Hepatocyte (in vitro differentiated cells): ENCODE results near the gene ADAM15. TPM values are rescaled to one million over a fixed set of nuclear protein-coding genes. Genes with fewer than 3 reads are reported as not detected.

Experiments used
- DNase-seq: peaks from one replicate; pipeline ENCODE4 v3.0.0-alpha.2; 2016; ENCODE audit warnings: low spot score
- H2AFZ ChIP-seq: fragments of 200-600 bp; sonication (generic); 2 replicates; pipeline ENCODE4 v1.6.0; 2016; ENCODE audit warnings: antibody characterized with exemption, mild to moderate bottlenecking
- H3K27ac ChIP-seq: fragments of 200-600 bp; sonication (generic); 2 replicates; pipeline ENCODE4 v1.5.1; 2016; ENCODE audit warnings: mild to moderate bottlenecking
- H3K27me3 ChIP-seq: fragments of 200-600 bp; sonication (generic); 2 replicates; pipeline ENCODE4 v1.6.1; 2016
- H3K36me3 ChIP-seq: fragments of 200-600 bp; sonication (generic); replicated peaks from 2 replicates; pipeline ENCODE4 v1.5.1; 2016; ENCODE audit warnings: low read depth; ENCODE audit not compliant: insufficient read depth
- H3K4me1 ChIP-seq: fragments of 200-600 bp; sonication (generic); 2 replicates; pipeline ENCODE4 v1.5.1; 2016; ENCODE audit warnings: mild to moderate bottlenecking, moderate library complexity; ENCODE audit not compliant: insufficient read depth
- H3K4me2 ChIP-seq: fragments of 200-600 bp; sonication (generic); 2 replicates; pipeline ENCODE4 v1.6.0; 2016
- H3K4me3 ChIP-seq: fragments of 200-600 bp; sonication (generic); 2 replicates; pipeline ENCODE4 v1.5.1; 2016; ENCODE audit warnings: mild to moderate bottlenecking
- H3K79me2 ChIP-seq: fragments of 200-600 bp; sonication (generic); 2 replicates; pipeline ENCODE4 v1.6.0; 2017; ENCODE audit warnings: mild to moderate bottlenecking
- H3K9me2 ChIP-seq: fragments of 200-600 bp; sonication (generic); replicated peaks from 2 replicates; pipeline ENCODE4 v1.6.0; 2017; ENCODE audit warnings: mild to moderate bottlenecking; ENCODE audit not compliant: insufficient read depth
- H3K9me3 ChIP-seq: fragments of 200-600 bp; sonication (generic); 2 replicates; pipeline ENCODE4 v1.5.1; 2016; ENCODE audit warnings: low read depth, mild to moderate bottlenecking
- H4K20me1 ChIP-seq: fragments of 200-600 bp; sonication (generic); 2 replicates; pipeline ENCODE4 v1.6.0; 2016; ENCODE audit warnings: mild to moderate bottlenecking; ENCODE audit not compliant: insufficient read depth, poor library complexity, severe bottlenecking
- EZH2 ChIP-seq: fragments of 200-600 bp; sonication (generic); IDR thresholded peaks from 2 replicates; pipeline ENCODE4 v1.6.1; 2016; ENCODE audit warnings: antibody characterized with exemption, mild to moderate bottlenecking, borderline replicate concordance
- EZH2phosphoT487 ChIP-seq: fragments of 200-600 bp; sonication (generic); IDR thresholded peaks from one replicate; pipeline ENCODE4 v1.6.1; 2018; ENCODE audit warnings: antibody characterized with exemption, mild to moderate bottlenecking, low read depth, moderate library complexity; ENCODE audit not compliant: unreplicated experiment, severe bottlenecking
- WGBS: methylation state at CpG from one replicate; pipeline ENCODE4 v1.1.6; 2016; ENCODE audit warnings: low lambda C conversion rate; ENCODE audit errors: missing lambda C conversion rate; 5-methylcytosine and 5-hydroxymethylcytosine counted together
- polyA plus RNA-seq: library from polyadenylated mRNA; unstranded; fragments of >200 nt; fragmentation: Nextera tagmentation; extraction: Ambion mirVana; gene quantifications from 2 replicates; pipeline ENCODE4 v1.2.1, GENCODE V29; 2016
- total RNA-seq: library from RNA; depleted of rRNA; stranded (reverse); fragments of >200 nt; gene quantifications from 2 replicates; pipeline ENCODE4 v1.2.3, GENCODE V29; 2014
- TF ChIP-seq, protein P1 (sequence below): fragments of 200-600 bp; sonication (generic); IDR thresholded peaks from 2 replicates; pipeline ENCODE4 v1.5.1; 2016; ENCODE audit warnings: antibody characterized with exemption, mild to moderate bottlenecking; ENCODE audit not compliant: poor library complexity

ADAM15 gene
- total and polyA plus RNA-seq, 2 experiments from 2014 or later: 55.7 to 108 TPM

DNA sequence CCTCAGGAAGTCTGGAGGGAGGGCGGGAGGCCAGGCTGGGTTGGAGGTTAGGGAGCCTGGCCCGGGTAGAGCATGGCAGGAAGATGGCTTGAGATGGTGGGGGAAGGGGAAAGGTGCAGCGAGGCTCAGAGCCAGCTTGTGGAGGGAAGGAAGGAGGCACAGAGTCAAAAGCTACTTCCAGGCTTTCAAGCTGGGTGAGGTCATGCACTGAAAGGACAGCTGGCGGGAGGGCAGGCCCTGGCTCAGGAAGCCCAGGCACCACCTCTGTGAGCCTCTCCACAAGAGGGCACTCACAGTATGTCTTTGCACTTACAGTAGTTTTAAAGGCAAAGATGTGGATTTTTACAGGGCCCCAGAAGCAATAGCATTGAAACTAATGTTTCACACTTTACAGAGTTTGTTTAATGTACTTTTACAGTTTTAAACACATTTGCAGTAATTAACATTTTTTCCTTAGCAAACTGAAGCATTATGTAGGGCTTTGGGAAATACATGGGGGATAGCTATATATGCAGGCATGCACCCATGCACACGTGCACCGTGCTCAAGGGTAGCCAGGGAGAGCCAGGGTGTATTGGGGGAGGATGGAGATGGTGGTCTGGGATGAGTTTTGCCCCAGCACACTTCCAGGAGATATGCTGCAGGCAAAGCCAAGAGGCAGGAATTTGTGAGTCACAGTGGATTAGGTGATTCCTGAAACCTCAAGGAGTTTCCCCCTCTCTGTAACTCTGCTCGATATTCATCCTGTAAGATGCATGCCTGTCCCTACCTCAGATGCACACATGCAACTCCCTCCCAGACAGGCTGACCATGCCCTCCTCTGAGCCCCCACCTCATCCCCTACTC, 6.1 kb upstream of the ADAM15 start:
- H3K79me2 ChIP-seq: no peaks in the 10 kb centered on the region
- H3K27ac ChIP-seq: peak overlapping the region; percentile 27
- H3K4me2 ChIP-seq: no peak overlapping the region
- H3K36me3 ChIP-seq: no peaks in the 10 kb centered on the region
- peaks cover 7% of the 10 kb centered on the region for H3K4me1 ChIP-seq
- 70% methylated on average over 7 of the region's 7 CpGs for WGBS
- peak; percentile 87 for DNase-seq
- no peaks in the 10 kb centered on the region for H3K9me3 ChIP-seq
- TF ChIP-seq EZH2phosphoT487: no peak
- TF ChIP-seq, protein P1, sequence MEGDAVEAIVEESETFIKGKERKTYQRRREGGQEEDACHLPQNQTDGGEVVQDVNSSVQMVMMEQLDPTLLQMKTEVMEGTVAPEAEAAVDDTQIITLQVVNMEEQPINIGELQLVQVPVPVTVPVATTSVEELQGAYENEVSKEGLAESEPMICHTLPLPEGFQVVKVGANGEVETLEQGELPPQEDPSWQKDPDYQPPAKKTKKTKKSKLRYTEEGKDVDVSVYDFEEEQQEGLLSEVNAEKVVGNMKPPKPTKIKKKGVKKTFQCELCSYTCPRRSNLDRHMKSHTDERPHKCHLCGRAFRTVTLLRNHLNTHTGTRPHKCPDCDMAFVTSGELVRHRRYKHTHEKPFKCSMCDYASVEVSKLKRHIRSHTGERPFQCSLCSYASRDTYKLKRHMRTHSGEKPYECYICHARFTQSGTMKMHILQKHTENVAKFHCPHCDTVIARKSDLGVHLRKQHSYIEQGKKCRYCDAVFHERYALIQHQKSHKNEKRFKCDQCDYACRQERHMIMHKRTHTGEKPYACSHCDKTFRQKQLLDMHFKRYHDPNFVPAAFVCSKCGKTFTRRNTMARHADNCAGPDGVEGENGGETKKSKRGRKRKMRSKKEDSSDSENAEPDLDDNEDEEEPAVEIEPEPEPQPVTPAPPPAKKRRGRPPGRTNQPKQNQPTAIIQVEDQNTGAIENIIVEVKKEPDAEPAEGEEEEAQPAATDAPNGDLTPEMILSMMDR: peak; percentile 66
- H2AFZ ChIP-seq: no peak overlapping the region
- no peaks in the 10 kb centered on the region for H3K27me3 ChIP-seq
- H4K20me1 ChIP-seq: no peaks in the 10 kb centered on the region
- H3K9me2 ChIP-seq: no peaks in the 10 kb centered on the region
- H3K4me3 ChIP-seq: no peak overlapping the region

DNA sequence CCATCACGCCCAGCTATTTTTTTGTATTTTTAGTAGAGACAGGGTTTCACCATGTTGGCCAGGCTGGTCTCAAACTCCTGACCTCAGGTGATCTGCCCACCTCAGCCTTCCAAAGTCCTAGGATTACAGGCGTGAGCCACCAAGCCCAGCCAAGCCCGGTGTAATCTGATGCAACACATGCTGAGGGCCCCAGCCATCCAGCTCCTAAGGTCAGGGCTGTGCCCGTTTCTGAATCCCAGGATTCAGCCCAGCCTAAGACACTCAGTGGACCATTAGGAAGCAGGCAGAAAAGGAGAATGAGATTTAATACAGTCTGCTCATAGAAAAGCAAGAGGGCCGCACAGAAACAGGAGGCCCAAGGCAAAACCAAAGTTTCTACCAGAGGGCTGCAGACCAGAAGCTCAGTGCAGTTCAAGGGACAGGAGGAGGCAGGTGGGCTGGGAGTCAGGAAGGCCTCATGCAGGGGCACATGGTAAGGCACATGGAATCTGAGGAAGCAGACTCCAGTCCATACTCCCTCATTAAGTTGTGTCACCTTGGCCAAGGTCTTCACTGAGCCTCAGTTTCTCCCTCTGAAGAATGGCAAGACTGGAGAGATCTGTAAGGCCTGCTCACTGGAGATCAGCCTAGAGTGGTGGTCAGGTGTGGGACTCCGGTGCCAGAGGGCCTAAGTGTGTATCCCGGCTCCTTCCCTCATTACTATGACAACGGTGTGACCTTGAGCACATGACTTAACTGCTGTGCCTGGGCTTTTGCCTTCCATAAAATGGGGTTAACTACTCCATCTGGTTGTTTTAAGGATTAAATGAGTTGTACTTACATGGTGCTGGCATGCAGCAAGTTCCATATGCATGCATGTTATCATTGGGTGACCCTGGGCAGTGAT, 2.4 kb upstream of the ADAM15 start:
- no peak for DNase-seq
- Histone ChIP-seq H3K9me2 (no peaks in the 10 kb centered on the region), H3K79me2 (no peaks in the 10 kb centered on the region), H3K27me3 (no peaks in the 10 kb centered on the region), H2AFZ (no peak overlapping the region), H3K27ac (no peak overlapping the region), H3K4me1 (peaks cover 25% of the 10 kb centered on the region), H3K4me2 (no peak overlapping the region), H3K4me3 (no peak overlapping the region), H3K36me3 (no peaks in the 10 kb centered on the region), H4K20me1 (no peaks in the 10 kb centered on the region), H3K9me3 (no peaks in the 10 kb centered on the region)
- TF ChIP-seq, protein P1: no peak
- TF ChIP-seq EZH2: no peak
- no peak for TF ChIP-seq EZH2phosphoT487
- WGBS: 83% methylated on average over 8 of the region's 8 CpGs

DNA sequence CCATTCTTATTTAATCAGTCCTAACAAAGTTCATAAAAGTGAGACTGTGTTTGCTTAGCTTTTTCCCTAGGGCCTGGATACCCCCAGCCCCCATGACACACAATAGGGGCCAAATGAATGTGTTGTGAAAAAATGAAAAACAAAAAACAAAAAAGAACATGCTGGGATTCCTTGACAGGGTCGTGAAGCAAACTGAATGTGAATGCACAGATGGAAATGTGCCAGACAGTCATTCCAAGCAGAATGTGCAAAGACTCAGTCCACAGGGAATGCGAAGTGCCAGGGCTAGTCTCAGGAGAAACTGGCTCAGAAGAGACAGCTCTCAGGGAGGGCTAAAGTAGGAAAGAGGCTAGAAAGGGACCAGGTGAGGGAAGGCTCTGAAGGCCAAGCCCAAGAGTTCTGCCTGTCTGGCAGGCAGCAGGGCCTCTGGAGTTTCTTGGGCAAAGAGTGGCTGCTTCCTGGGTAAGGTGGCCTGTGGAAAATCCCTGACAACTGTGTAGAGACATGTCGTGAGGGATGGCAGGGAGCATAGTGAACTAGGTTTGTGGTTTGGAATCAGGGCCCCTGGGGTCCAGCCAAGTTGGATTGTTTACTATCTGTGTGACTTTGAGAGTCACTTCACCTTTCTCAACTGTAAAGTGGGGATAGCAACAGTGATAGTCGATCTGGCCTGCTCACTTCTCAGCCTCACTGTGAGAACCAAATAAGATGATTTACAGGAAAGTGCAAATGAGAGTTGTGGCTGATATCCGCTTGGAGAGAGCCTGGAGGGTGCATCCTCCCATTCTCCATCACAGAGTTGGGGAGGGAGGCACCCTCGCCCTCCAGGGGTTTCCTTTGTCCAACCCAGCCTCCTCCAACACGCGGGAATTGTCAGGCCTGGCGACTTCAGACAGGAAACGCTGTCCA, 1.2 kb upstream of the ADAM15 start:
- Histone ChIP-seq H2AFZ (no peak overlapping the region), H3K4me3 (peak overlapping the region; percentile 92), H3K9me3 (no peaks in the 10 kb centered on the region), H3K27me3 (no peaks in the 10 kb centered on the region), H3K36me3 (no peaks in the 10 kb centered on the region), H4K20me1 (no peaks in the 10 kb centered on the region), H3K79me2 (no peaks in the 10 kb centered on the region), H3K4me1 (peaks cover 25% of the 10 kb centered on the region), H3K4me2 (peak overlapping the region; percentile 93), H3K27ac (peak overlapping the region; percentile 87), H3K9me2 (no peaks in the 10 kb centered on the region)
- WGBS: 31% methylated on average over 10 of the region's 10 CpGs
- no peak for DNase-seq
- TF ChIP-seq EZH2: no peak
- no peak for TF ChIP-seq EZH2phosphoT487
- TF ChIP-seq, protein P1: no peak
